HEK293T (cell line): ENCODE measurements around the gene GCKR.
A peak's percentile ranks its signal among the peaks of the same experiment; 100 is the strongest.

Experiments
- FOXM1 ChIP-seq: fragments of 450-650 bp; IDR thresholded peaks from 2 replicates; pipeline ENCODE4 v1.6.1; 2017; ENCODE audit warnings: mild to moderate bottlenecking, borderline replicate concordance
- HDGF ChIP-seq: fragments of 450-650 bp; IDR thresholded peaks from 2 replicates; pipeline ENCODE4 v1.6.1; 2017; ENCODE audit warnings: antibody characterized with exemption, borderline replicate concordance
- L3MBTL2 ChIP-seq: fragments of 450-650 bp; conservative IDR thresholded peaks from 2 replicates; pipeline ENCODE4 v1.6.1; 2016; ENCODE audit warnings: mild to moderate bottlenecking
- SP1 ChIP-seq: fragments of 450-650 bp; IDR thresholded peaks from 2 replicates; pipeline ENCODE4 v1.6.1; 2017
- ZNF384 ChIP-seq: fragments of 450-650 bp; IDR thresholded peaks from 2 replicates; pipeline ENCODE4 v1.6.1; 2016

- TF ChIP-seq ZNF384: no peak
- TF ChIP-seq FOXM1: no peak
- TF ChIP-seq L3MBTL2: peak; percentile 85
- TF ChIP-seq HDGF: 0 out of 2 replicates have a peak, but pooled peaks have one; percentile 23
- no peak for TF ChIP-seq SP1
Observed at GRCh38 chr2:27489498-27490397, 6.9 kb upstream of the GCKR start, which contains the start of gene IFT172.
